ENCODE data around the gene FAM133A.
A peak's percentile ranks its signal among the peaks of the same experiment; 100 is the strongest.

Gene FAM133A

DNA sequence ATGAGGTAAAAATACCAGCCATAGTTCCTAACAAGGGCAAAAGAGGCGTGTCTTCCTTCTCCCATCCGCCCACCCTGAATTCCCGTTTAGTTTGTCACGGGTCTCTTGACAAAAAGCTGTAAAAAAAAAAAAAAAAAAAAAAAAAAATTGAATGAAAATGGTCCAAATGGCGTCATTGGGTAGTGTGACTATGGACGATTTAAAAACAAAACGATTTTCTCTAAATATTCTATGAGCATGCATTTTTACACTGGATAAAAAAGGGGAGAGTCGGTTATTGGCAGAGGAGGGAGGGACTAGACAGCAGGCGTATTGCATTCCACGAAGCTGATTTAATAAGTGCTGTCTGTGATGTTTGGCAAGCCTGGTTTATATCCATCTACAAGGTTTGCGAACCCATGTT, at the start of gene FAM133A:
FAM133A (plus strand) TSS at position 338 of the 403 bp plus-strand sequence. CDS start 35,214 bp downstream, outside the sequence.
- DNase-seq (ENCODE audit: low read depth in 2 of 2), result no peak

DNA sequence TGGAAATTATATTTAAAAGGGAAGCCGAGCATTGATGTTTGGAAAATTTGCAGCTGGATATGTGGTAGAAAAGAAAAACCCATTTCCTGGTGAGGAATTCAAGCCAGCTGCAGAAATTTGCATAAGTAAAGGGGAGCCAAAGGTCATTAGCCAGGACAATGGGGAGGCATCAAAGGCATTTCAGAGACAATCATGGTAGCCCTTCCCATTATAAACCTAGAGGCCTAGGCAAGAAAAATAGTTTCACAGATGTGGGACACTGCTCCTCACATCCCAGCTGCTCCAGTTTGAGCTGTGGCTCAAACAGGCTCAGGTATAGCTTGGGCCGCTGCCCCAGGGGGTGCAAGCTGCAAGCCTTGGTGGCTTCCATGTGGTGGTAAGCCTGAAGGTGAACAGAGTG, 36.4 kb upstream of the FAM133A start:
- DNase-seq (ENCODE audit: low read depth in 2 of 2), result no peak

DNA sequence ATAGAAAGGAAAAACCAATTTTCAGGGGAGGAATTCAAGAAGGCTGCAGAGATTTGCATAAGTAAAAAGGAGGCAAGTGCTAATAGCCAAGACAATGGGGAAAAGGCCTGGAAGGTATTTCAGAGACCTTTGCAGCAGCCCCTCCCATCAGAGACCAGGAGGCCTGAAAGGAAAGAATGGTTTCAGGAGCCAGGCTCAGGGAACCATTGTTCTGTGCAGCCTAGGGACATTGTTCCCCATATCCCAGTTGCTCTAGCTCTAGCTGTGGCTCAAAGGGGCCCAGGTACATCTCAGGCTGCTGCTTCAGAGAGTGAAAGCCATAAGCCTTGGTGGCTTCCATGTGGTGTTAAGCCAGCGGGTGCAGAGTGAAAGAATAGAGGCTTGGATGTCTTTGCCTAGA, 24.6 kb upstream of the FAM133A start:
- DNase-seq (ENCODE audit: low read depth in 2 of 2), result no peak

DNA sequence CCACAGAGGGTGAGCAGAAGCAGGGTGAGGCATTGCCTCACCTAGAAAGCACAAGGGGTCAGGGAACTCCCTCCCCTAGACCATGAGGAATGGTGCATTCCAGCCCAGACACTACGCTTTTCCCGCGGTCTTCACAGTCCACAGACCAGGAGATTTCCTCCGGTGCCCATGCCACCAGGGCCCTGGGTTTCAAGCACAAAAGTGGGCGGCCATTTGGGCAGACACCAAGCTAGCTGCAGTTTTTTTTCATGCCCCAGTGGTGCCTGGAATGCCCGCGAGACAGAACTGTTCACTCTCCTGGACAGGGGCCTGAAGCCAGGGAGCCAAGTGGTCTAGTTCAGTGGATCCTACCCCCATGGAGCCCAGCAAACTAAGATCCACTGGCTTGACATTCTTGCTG, 13.4 kb upstream of the FAM133A start:
- no peak for DNase-seq (ENCODE audit: low read depth in 2 of 2)

DNA sequence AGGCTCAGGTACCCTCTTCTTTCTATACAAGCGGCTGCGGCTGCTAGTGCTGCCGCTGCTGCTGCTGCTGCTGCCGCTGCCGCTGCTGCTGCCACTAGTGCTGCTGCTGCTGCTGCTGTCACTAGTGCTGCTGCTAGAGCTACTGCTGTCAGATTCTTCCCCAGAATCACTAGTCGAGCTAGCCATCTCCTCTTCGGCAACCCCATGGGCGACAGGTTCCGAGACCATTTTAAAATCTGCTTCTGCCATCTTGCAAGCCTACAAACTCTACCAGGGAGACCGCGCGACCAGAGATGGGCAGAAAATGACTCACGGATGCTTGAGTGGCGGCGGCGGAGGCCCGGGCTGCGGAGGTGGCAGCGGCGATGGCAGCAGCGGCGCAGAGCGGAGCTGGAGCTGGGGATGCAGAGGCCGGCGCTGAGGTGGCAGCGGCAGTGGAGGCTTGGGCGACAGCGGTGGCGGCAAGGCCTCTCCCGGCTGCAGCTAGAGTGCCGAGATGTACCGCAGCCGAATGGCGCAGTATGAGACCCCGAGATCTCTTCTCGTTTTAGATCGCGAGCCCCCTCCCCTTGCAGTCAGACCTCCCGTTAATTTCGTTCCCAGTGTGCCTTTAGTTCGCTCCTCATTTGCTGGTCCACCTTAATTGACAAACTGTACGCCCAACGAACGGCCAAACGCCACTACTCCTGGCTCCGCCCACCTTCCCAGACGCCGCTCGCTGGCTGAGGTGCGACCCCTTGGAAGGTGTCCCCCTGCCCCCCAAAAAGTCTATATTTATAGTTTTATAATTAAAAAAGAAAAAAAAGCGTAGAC, 744 bp upstream of the FAM133A start, which contains the start of gene NAP1L3:
NAP1L3 (minus strand) TSS at position 523 of the 813 bp plus-strand sequence; CDS start at position 249, 274 bp downstream.
- DNase-seq (ENCODE audit: low read depth in 2 of 2), result peak; percentile 39 to 40

DNA sequence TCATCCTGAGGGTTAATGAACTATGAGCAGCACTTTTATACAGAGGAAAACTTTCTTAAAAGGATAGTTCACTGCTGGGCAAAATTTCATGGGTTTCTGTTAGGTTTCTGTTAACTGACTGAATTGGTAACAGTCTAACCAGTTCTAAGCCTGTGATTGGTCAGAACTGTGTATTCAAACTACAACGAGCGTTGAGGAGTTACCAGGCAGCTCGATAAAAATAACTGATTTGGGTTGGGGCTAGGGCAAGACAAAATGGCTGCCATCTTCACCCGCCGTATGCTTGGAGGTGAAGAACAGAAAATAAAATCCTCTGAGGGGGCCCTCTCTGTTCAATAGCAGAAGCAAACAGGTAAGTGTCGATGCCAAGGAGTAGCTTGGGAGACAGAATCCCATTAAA, 22.0 kb downstream of the FAM133A start:
- no peak for DNase-seq (ENCODE audit: low read depth in 2 of 2)

DNA sequence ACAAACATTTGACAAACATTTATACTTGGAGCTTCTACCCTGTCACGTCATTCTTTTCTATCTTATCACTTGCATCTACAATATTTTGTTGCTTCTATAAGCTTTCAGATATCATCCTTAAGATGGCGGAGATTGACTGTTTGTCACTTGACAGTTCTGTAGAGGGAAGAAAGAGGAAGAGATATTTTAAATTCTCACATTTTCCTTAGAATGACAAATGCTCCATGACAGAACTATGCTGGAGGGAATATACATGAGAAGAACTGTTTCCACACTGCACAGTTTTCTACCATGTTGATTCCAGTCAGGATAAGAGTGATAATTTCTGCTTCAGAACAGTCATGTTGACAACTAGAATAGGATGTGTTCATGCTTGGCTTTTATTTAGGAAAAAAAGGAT, 29.7 kb downstream of the FAM133A start:
- DNase-seq (ENCODE audit: low read depth in 2 of 2), result no peak

DNA sequence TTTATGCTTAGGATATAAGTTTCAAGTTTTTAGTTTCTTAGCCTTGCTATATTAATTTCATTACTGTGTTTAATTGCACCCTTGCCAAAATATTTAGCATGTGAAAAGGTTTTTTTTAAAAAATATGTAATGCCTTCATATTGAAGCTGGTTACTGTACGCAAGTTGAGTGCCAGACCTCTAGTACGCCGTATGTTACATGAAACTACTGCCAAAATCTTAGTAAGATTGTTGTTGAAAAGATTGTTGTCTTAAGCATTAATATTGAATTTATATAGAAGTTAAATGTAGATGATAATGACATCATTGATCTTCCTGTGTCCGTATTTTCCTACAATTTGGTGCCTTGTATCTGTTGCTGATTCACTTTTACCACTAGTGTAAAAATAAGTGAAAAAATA, 37.1 kb downstream of the FAM133A start:
- no peak for DNase-seq (ENCODE audit: low read depth in 2 of 2)

DNA sequence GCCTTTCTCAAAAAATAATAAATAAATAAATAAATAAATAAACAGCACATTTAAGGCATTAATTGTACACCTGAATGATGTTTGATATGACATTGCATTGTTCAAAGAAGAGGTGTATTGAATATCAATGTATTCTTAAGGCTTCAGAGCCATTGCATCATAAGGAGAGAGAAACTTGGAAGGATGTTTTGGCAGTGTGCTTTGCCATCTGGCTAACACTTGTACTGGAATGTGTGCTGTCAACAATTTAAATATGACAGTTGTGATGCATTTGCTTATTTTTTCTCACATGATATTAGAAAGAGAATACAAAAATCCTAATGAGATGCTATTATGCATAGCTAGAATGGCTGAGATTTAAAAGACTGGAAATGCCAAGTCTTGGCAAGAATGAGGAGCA, 67.8 kb downstream of the FAM133A start:
- DNase-seq (ENCODE audit: low read depth in 2 of 2), result no peak

DNA sequence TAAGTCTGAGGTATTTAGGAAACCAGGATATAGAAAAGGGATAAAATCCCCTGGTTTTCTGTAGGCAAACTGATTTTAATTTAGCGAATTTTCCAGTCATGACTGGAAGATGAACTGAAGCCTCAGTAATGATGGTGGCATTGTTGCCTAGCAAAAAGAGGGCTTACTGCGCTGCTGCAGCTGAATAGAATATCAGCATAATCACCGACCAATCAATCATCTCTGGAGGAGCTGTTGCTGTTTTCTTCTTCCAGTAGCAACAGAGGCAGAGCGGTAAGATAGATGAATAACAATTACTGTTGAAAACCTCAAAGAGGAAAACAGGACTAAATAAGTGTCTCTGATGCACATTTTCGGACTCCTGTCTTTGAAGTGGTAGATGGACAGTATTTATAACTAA, 86.2 kb downstream of the FAM133A start:
- DNase-seq (ENCODE audit: low read depth in 2 of 2), result no peak

All from stimulated activated CD4-positive, alpha-beta T cell treated with anti-CD3 and anti-CD28 coated beads, Interleukin-1b, Interleukin-23, amount 100 ng/mL, for 4 hours (primary cell).